ENCODE measurements around the gene OR13J1.

- TF ChIP-seq CTCF (IDR thresholded peaks at IDR 0.05) (no peak), POLR2A (IDR thresholded peaks at IDR 0.05) (peak in 1 of 2 donors; percentile 16)
Observed at GRCh38 chr9:35905912-35906679, 35.9 kb upstream of the OR13J1 start, which contains the start of gene HRCT1.
